ENCODE results near the gene HOXC9.

Gene HOXC9

DNA sequence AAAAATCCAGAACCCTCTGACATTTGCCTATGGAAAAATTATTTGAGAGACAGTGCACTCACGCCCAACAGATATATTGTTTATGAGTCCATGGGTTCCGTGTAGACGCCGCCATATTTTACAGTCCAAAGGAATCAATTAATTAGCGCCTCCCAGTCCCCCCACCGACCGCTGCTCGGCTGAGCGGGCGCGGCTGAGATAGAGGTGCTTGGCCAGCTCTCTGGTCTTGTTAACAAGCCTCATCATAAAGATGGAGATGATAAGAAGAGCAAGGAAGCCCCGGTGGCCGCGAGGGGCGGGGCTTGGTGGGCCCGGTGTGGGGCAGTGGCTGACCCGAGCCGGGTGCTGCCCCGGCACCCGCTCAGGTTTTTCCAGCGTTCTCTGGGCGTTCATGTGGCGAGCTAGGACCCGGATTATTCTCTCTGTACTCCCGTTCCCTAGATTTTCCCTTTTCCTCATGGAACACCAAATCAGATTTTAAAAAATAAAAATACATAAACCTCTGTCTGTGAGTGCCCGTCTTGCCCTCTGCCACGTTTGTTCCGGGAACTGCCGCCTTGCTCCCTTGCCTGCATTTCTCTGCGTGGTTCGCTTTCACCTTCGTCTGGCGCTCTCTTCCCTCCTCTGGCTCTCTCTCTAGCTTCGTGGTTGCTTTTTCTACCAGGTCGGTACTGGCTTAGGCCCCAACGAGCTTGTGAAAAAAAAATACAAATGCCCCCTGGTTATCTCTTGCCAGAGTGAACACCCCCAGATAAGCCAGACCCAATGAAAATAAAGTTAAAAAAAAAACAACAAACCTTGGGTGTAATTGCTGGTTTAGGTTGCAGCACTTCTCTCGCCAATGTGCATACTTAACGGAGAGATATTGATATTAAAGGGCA lies 36.3 kb upstream of the HOXC9 start:
- DNase-seq (ENCODE audit: low spot score), result no peak

DNA sequence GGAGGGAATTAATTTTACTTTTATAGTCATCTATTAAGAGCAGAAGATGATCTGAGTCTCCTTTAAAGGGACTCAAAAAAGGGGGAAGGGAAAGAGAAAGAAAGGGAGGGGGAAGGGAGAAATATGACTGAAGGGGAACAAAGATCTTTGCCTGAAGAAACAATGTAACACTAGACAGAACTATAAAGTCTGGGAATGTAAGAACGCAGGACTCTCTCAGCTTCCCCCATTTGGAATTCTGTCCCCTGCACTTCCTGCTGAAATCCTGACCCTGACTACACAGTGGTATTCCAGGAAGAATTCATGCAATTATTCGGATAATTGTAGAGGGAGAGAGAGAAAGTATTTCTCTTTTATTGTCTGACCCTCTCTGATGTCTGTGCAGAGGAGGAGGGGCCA lies 35.6 kb upstream of the HOXC9 start:
- DNase-seq (ENCODE audit: low spot score), result no peak

GRCh38 chr12:53965281-53966084 lies 34.5 kb upstream of the HOXC9 start:
- DNase-seq (ENCODE audit: low spot score), result no peak

DNA sequence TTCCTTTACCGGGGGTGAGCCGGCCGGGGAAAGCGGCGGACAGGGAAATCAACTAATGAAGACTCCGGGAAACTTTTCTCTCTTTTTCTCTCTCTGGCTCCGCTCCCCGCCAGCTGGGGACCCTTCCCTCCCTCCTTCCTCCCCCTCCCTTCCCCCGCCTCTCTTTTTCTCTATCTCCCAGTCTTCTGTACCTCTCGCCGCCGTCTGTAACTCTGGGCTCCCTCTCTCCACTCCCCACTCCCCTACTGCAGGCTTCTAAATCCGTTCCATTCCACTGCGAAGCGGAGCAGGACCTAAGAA lies 33.9 kb upstream of the HOXC9 start:
- no peak for DNase-seq (ENCODE audit: low spot score)

- no peak for DNase-seq (ENCODE audit: low spot score)
Observed at GRCh38 chr12:53966385-53967133, 33.4 kb upstream of the HOXC9 start.

GRCh38 chr12:53967421-53967925 lies 32.5 kb upstream of the HOXC9 start:
- no peak for DNase-seq (ENCODE audit: low spot score)

DNA sequence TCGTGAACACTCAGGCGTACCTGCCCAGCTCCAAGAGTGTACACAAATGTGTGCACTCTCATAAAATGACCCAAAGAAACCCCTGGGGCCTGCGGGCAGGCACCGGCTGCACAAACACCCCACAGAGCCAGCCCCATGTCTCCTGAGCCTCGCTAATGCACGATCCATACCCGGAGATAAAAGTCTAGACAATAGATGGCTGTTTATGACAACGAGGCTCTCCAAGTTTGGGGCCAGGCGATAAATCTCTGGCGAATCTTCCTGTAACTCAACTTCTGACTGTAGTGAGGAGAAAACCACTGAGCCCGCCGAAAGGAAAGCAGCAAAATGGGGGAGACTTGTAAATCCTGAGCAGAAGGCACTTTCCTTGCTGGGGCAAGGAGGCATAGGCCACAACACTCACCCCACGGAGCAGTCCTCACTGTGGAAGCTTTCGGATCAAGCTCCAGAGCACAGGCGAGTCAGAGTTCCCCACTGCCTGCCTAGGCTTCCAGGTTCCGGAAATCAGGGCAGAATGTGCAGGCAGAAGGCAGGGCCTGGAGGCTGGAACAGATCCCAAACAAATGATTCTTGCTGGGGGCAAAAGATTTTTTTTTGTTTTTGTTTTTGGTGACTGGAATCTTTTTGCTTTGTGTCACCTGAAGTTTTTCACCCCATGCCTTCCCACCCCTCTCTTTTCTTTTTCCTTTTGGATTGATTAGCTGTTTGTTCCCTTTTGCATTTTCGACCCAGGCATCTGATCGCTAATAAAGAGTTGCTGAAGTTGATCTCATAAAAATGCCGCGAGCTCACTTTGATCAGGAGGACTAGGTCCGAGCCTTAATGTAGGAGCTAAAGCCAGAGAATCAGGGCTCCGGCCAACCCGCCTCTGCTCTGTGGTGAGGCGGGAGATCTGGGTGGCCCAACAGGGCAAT lies 31.5 kb upstream of the HOXC9 start:
- no peak for DNase-seq (ENCODE audit: low spot score)

DNA sequence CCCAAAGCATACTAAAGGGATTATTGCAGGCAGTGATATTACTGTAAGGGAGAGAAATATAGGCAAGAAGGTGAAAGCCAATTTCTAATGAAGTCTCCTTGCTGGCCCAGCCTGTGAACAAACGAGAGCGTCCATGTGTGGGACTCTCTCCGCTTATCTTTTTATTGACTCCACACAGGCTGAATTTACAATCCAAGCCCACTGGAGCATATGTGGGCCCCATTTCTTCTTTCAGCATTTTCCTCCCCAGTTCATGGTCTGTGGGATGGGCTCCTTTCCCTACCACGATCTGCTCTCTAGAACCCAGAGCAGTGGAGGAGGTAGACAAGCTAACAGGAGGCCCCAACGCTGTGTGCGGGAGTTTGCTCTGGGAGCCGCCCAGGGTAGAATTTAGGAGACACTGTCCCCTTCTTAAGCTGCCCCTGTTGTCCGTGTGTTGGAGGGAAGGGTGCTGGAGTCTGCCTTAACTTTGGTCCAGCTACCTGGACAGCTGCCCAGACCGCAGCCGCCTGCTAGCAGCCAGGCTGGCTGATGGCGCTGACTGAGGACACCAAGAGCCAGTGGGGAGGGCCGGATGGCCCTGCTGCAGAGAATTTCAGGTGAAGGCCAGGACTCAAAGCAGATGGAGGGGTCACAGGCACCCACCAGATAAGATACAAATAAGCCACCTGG lies 30.2 kb upstream of the HOXC9 start:
- no peak for DNase-seq (ENCODE audit: low spot score)

DNA sequence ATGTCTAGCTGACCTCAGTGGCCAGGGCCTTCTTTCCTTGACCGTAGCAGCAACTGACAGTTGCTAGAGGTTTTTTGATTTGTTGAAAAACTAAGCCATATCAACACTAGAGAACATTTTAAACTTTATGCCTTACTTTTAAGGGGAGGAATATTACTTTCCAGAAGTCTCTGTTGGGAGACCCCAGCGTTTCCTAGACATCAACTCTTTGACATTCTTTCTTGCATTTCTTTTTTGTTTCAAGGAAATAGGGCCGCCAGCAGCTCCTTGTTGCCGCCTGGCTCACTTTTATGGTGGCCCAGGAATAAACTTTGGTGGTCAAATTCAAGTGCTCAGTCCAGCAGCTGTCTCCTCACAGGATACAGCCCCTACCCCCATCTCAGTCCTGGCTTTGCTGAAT lies 29.5 kb upstream of the HOXC9 start:
- DNase-seq (ENCODE audit: low spot score), result no peak

- DNase-seq (ENCODE audit: low spot score), result no peak
Observed at GRCh38 chr12:53971129-53971528, 28.8 kb upstream of the HOXC9 start.

DNA sequence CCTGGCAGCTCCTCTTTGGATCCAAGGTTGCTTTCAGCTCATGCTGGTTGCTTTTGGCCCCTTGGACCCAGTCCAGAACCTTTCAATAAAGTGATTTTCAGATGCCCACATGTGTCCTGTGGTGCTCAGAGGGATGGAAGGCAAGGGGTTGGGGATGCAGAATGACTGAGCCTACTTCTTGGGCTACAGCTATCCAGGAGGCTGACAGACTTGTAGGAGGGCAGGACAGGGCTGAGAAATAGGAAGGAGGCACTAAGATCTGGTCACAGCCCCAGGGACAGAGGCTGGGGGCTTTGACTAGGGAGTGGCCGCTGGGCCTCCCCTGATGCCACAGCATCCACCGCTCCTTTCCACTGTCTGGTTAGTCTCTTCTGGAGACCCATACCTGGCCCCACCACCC lies 28.3 kb upstream of the HOXC9 start:
- no peak for DNase-seq (ENCODE audit: low spot score)

DNA sequence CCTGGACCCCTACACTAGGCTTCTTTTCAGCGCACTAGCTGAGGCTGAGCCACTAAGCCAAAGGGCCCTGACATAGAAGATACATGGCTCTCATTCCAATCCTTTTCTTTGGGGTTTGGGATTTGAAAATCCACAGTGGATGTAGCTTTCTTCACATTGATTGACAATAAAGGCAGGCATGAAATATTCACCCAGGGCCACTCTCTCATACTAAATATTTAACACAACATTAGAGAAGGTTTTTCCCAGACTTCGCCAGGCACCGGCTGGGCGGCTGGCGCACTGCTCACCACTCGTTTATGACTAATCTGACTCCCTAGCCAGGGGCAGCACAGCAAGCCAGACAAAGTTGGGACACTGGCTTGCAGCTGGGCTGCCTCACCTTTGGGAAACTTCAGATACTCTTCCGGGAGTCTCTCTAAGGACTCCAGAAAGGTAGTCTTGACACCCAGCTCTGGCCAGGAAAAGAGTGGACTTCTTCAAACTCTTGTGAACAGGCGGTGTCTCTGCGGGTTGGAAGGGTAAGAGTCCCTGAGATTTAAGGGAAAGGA lies 27.7 kb upstream of the HOXC9 start:
- no peak for DNase-seq (ENCODE audit: low spot score)

DNA sequence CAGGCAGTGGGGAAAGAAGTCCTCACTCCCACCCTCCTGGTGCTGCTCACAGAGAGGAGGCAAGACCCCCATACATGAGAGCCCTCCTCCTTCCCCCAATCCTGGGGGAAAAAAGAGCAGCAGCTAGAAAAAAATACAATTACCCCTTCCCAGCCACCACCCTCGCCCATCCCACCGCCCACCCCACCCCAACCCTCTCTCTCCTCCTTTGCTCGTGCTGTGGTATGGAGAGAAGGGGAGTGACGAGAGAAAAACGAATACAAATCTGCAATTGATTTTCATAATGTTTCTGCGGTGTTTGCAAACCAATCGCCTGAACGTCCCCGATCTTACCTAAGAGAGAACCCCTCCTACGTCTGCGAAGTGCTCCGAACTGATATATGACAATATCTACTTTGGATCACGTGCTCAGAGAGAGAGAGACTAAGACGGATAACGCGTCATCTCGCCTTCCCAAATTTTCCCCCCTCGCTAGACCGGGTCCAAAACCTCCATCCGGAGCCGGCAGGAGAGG lies 27.2 kb upstream of the HOXC9 start, which contains the start of gene HOXC11:
Gene HOXC11 (plus strand): TSS at position 405 of the 514 bp plus-strand sequence. CDS start 116 bp downstream, outside the sequence.
- DNase-seq (ENCODE audit: low spot score), result no peak

- no peak for DNase-seq (ENCODE audit: low spot score)
Observed at GRCh38 chr12:53973236-53974042, 26.5 kb upstream of the HOXC9 start.

GRCh38 chr12:53974084-53975063 lies 25.6 kb upstream of the HOXC9 start, which contains the start of gene HOTAIR:
HOTAIR (minus strand) TSS chr12:53974954.
- no peak for DNase-seq (ENCODE audit: low spot score)

GRCh38 chr12:53975064-53975471 lies 24.9 kb upstream of the HOXC9 start:
- no peak for DNase-seq (ENCODE audit: low spot score)

DNA sequence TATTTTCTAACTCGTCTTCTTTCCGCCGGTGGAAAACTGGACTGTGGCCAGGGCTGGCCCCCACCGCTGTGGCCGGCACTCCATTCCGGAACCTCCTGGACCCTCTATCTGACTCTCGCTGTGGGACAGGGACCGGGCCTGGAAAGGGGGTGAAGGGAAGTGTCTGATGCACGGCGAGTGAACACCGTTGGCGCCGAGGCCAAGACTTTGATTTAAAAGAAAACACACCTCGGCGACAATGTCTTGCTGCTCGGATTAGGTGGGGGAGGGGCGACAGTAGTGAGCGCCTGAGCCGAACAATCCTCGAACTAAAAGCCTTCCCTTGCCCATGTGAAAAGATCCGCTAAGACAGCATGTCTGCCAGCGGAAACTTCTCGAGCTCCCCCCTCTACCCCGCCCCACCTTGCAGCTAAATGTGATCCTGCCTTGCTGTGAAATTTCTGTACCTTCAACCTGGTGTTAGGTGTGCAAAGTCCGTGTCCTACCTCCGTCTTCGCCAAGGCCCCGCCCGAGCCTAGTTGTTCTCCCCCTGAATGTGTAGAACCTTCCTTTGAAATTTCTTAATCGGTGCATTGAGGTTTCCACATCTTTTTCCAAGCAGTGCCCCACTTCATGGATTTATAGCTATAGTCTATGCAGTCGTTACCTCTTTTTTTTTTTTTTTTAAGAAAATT lies 24.3 kb upstream of the HOXC9 start:
- no peak for DNase-seq (ENCODE audit: low spot score)

Data from HuH-7.5 (cell line).